ENCODE data around the gene SPAG5. TPM values are rescaled to one million over a fixed set of nuclear protein-coding genes. Genes with fewer than 3 reads are reported as not detected.
A peak's percentile ranks its signal among the peaks of the same experiment; 100 is the strongest.

Gene SPAG5
- total RNA-seq, 1 experiment from 2014 or later: 113 TPM

GRCh38 chr17:28599311-28600184 lies 723 bp upstream of the SPAG5 start:
- H3K27me3 ChIP-seq (replicated peaks; ENCODE audit: control insufficient read depth, insufficient read depth, low read length): no peaks in the 10 kb centered on the region
- Mint-ChIP-seq H3K4me1 (ENCODE audit: low read depth, unreplicated experiment) (peaks cover 20% of the 10 kb centered on the region), H3K36me3 (ENCODE audit: insufficient read depth, unreplicated experiment) (peaks cover 45% of the 10 kb centered on the region), H3K27ac (ENCODE audit: unreplicated experiment) (peak overlapping the region; percentile 99), H3K4me3 (ENCODE audit: unreplicated experiment) (peak overlapping the region; percentile 96), H3K27me3 (ENCODE audit: insufficient read depth, unreplicated experiment) (no peaks in the 10 kb centered on the region), H3K9me3 (ENCODE audit: unreplicated experiment) (no peaks in the 10 kb centered on the region)
- peak overlapping the region; percentile 86 for H3K4me3 ChIP-seq (ENCODE audit: low read depth, low read length)
- peak; percentile 55 to 65 for DNase-seq
- H3K4me1 ChIP-seq: peaks cover 6% of the 10 kb centered on the region
- POLR2A ChIA-PET: interaction anchor here (0.5 to 1.4 kb wide), 6 partner anchors 15 to 62 kb away, joined by 3 to 9 read pairs (median 6); partner anchors contain the start of genes ALDOC, BLTP2, PIGS and SDF2
- intact Hi-C loops (cut with micrococcal nuclease; ENCODE audit: unreplicated experiment): loop anchor here (2.0 to 10.0 kb wide), 2 partner anchors 23 to 45 kb away; partner anchors contain the start of genes ALDOC and BLTP2
- no peak for TF ChIP-seq CTCF (IDR thresholded peaks at IDR 0.05; ENCODE audit: insufficient read depth in 1 of 2, low read depth in 1 of 2, low read length in 1 of 2, severe bottlenecking in 1 of 2, unreplicated experiment in 1 of 2)
- no peaks in the 10 kb centered on the region for H3K9me3 ChIP-seq
- H3K36me3 ChIP-seq (ENCODE audit: control insufficient read depth, insufficient read depth, low read length): no peaks in the 10 kb centered on the region
- CTCF ChIA-PET: interaction anchor here (0.8 to 1.0 kb wide), 3 partner anchors 13 to 183 kb away, joined by 3 read pairs; partner anchors contain the start of gene PIGS
- BruUV-seq (replicated peaks): TSS peak; percentile 83

GRCh38 chr17:28598389-28598788 lies 436 bp downstream of the SPAG5 start:
- H3K27me3 ChIP-seq (replicated peaks; ENCODE audit: control insufficient read depth, insufficient read depth, low read length): no peaks in the 10 kb centered on the region
- Mint-ChIP-seq H3K27me3 (ENCODE audit: insufficient read depth, unreplicated experiment) (no peaks in the 10 kb centered on the region), H3K9me3 (ENCODE audit: unreplicated experiment) (no peaks in the 10 kb centered on the region), H3K4me3 (ENCODE audit: unreplicated experiment) (peak overlapping the region; percentile 96), H3K4me1 (ENCODE audit: low read depth, unreplicated experiment) (peaks cover 19% of the 10 kb centered on the region), H3K27ac (ENCODE audit: unreplicated experiment) (peak overlapping the region; percentile 99), H3K36me3 (ENCODE audit: insufficient read depth, unreplicated experiment) (peaks cover 41% of the 10 kb centered on the region)
- no peak for TF ChIP-seq CTCF (IDR thresholded peaks at IDR 0.05; ENCODE audit: insufficient read depth in 1 of 2, low read depth in 1 of 2, low read length in 1 of 2, severe bottlenecking in 1 of 2, unreplicated experiment in 1 of 2)
- H3K4me1 ChIP-seq: peaks cover 6% of the 10 kb centered on the region
- no peaks in the 10 kb centered on the region for H3K36me3 ChIP-seq (ENCODE audit: control insufficient read depth, insufficient read depth, low read length)
- H3K4me3 ChIP-seq (ENCODE audit: low read depth, low read length): peak overlapping the region; percentile 86
- TSS peak; percentile 72 for BruUV-seq (replicated peaks)
- H3K9me3 ChIP-seq: no peaks in the 10 kb centered on the region
- no peak for DNase-seq
- ChIA-PET POLR2A (interaction anchor here (0.5 to 2.0 kb wide), 3 partner anchors 27 to 121 kb away, joined by 6 to 7 read pairs (median 7); partner anchors contain the start of genes PIGS, PROCA1 and RPL23A), CTCF (interaction anchor here (0.7 kb wide), 1 partner anchor 130 kb away, joined by 3 read pairs; the partner anchor contains the start of gene NEK8)
- intact Hi-C loops (cut with micrococcal nuclease; ENCODE audit: unreplicated experiment): loop anchor here (2.0 to 10.0 kb wide), 2 partner anchors 22 to 46 kb away; partner anchors contain the start of genes ALDOC and BLTP2

Measured in Caco-2 (cell line).